ENCODE data around the gene GNB1.
"Not testable (repeated sequence)": the region's sequence is repeated elsewhere in the genome, so short reads cannot be mapped to it uniquely, and the experiment has no call there.

GNB1 gene

DNA sequence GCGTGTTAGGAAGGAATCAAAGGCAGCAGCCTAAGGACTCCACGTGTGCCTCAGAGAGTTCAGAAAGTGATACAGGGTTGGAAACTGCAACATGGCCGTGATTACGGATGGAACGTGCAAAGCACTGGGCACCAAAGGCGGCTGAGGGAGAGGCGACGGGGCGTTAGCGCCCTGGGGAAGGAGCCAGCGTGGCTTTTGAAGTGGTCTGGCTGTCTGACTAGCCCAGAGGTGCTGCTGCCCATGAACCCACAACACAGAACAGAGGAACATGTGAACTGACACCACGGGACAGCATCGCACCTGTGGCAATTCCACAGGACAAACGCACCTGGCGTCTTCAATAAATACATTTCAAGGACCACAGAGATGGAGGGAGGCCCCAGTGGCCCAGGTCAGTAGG is 46.2 kb upstream of the GNB1 start:
- FAIRE-seq: no peak
- DNase-seq (ENCODE audit: insufficient read length, low spot score): no peak
- TF ChIP-seq, protein P1, sequence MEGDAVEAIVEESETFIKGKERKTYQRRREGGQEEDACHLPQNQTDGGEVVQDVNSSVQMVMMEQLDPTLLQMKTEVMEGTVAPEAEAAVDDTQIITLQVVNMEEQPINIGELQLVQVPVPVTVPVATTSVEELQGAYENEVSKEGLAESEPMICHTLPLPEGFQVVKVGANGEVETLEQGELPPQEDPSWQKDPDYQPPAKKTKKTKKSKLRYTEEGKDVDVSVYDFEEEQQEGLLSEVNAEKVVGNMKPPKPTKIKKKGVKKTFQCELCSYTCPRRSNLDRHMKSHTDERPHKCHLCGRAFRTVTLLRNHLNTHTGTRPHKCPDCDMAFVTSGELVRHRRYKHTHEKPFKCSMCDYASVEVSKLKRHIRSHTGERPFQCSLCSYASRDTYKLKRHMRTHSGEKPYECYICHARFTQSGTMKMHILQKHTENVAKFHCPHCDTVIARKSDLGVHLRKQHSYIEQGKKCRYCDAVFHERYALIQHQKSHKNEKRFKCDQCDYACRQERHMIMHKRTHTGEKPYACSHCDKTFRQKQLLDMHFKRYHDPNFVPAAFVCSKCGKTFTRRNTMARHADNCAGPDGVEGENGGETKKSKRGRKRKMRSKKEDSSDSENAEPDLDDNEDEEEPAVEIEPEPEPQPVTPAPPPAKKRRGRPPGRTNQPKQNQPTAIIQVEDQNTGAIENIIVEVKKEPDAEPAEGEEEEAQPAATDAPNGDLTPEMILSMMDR (IDR thresholded peaks at IDR 0.05; ENCODE audit: insufficient read depth, missing control alignments): no peak

DNA sequence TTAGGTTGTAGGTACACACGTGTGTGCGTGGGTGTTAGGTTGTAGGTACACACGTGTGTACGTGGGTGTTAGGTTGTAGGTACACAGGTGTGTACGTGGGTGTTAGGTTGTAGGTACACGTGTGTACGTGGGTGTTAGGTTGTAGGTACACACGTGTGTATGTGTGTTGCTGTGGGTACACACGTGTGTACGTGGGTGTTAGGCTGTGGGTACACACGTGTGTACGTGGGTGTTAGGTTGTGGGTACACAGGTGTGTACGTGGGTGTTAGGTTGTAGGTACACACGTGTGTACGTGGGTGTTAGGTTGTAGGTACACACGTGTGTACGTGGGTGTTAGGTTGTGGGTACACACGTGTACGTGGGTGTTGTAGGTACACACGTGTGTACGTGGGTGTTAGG is 44.0 kb upstream of the GNB1 start:
- FAIRE-seq: not testable (repeated sequence)

GRCh38 chr1:1929639-1930545 is 39.0 kb upstream of the GNB1 start:
- TF ChIP-seq, protein P1 (IDR thresholded peaks at IDR 0.05; ENCODE audit: insufficient read depth, missing control alignments): no peak
- DNase-seq (ENCODE audit: insufficient read length, low spot score): no peak
- no peak for FAIRE-seq

More for the DNA sequence above, 44.0 kb upstream of the GNB1 start:
- not testable (repeated sequence) for DNase-seq (ENCODE audit: insufficient read length, low spot score)

DNA sequence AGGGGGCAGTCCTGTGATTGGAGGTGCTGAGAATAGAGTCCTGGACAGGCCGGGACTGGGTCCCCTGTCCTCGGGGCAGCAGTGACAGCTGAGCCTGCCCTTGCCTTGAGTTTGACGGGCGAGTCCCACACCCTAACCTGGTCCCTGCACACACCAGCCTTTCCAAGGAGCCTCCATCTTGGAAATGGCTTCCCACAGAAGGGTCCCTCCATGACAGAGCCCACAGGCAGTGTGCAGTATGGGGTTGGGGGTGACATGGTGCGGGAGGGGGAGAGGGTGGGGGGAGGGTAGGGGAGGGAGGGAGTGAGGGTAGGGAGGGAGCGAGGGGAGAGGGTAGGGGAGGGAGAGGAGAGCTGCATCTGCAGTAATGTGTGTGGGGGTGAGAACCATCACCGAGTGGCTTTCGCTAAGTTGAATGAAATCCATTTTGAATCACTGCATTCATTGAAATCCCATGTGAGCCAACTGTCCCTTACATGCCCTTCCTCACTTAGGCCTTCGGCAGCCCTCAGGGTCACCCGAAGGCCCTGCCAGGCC is 38.3 kb upstream of the GNB1 start:
- DNase-seq (ENCODE audit: insufficient read length, low spot score) (no peak), FAIRE-seq (no peak)
- TF ChIP-seq, protein P1 (IDR thresholded peaks at IDR 0.05; ENCODE audit: insufficient read depth, missing control alignments): no peak

GRCh38 chr1:1928231-1929101 is 37.6 kb upstream of the GNB1 start:
- TF ChIP-seq, protein P1 (IDR thresholded peaks at IDR 0.05; ENCODE audit: insufficient read depth, missing control alignments): no peak
- DNase-seq (ENCODE audit: insufficient read length, low spot score) (no peak), FAIRE-seq (no peak)

DNA sequence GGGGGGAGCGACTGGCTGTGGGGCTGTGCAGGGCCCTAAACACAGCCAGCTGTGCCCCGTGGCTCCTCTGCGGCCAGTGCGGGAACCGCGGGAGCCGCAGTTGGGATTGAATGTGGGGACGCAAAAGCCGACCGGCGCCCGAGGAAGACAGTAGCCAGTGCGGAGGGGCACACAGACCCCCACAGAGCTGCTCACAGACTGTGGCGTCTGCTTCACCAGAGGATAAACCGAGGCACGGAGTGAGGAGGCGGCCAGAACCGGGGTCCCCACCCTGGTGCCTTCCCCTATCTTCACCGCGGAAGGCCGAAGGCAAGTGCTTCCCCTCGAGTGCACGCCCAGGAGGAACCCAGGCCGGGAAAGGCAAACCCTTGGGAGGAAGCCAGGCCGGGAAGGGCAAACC is 36.9 kb upstream of the GNB1 start:
- FAIRE-seq (no peak), DNase-seq (ENCODE audit: insufficient read length, low spot score) (no peak)
- TF ChIP-seq, protein P1 (IDR thresholded peaks at IDR 0.05; ENCODE audit: insufficient read depth, missing control alignments): no peak

DNA sequence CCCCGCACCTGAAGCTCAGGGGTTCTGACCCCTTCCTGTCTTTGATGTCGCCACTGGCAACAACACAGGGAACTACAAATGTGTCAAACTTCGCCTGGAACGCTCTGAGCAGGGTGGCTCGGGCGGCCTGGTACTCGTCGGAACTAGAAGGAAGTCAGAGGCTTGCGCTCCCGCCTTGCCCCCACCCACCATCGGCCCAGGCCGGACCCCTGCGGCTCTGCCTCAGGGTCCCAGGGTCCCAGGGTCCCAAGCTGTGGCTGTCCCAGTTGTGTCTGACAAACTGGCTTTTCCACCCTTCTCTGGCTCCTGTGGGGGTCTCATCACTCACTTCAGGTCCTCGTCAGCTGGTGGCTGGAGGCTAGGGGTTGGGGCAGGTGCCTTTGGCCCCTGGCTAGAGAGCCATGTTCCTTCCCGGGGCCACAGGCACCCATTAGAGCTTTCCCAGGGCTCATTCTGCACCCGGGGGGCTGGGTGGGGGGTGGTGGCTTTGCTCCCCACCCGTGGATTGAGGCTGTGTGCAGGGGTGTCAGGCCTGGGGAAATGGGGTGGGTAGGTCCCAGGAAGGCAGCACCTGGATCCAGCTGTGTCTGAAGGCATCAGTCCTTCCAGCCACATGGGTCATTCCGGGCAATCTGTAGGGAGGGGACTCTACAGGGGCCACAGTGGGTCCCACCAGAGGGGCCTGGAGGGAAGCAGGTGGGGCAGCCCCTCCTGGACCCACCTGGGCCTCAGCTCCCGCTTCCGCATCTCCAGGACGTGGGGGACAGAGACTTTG is 36.2 kb upstream of the GNB1 start:
- no peak for FAIRE-seq
- TF ChIP-seq, protein P1 (IDR thresholded peaks at IDR 0.05; ENCODE audit: insufficient read depth, missing control alignments): no peak

More for the DNA sequence above, 36.2 kb upstream of the GNB1 start:
- DNase-seq (ENCODE audit: insufficient read length, low spot score): no peak
